Measurements from ENCODE around the gene PTH1R. TPM values are rescaled to one million over a fixed set of nuclear protein-coding genes. Genes with fewer than 3 reads are reported as not detected.

PTH1R gene
- polyA plus RNA-seq, 3 donors = not detected

DNA sequence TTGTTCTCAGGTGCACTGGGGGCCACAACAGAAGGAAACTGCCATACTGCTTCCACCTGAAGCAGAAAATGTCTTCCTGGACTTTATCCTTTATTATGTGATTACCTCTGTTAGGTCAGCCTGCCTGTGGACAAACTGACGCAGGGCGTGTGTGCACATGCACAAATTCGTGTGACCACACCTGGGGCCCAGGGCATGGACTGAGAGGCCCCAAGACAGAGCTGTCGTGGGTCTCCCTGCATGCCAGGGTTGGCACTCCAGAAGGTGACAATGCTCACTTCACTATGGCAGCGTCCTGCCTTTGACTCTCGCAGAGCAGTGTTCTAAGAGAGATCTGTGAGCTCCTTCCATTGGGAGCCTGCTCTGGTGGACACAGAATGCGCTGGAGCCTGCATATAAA is 64.6 kb downstream of the PTH1R start:
- peaks cover 79% of the 10 kb centered on the region for H4K20me1 ChIP-seq (ENCODE audit: insufficient read depth, low read length)
- no peak overlapping the region for H3K4me3 Mint-ChIP-seq
- no peak for DNase-seq
- H3K4me3 ChIP-seq (replicated peaks in 1 of 3; ENCODE audit: low read depth in 2 of 3, low read length in 3 of 3) = no peak overlapping the region
- peak overlapping the region in 2 of 7 donors; percentile 34 to 78 for H3K27ac Mint-ChIP-seq
- intact Hi-C loops (cut with micrococcal nuclease) = no loop called here
- over 99% methylated on average over 6 of the region's 7 CpGs for WGBS (ENCODE audit: insufficient coverage)
- no peaks in the 10 kb centered on the region for H3K9me3 ChIP-seq (replicated peaks in 1 of 2; ENCODE audit: control insufficient read depth in 1 of 2, insufficient read depth in 1 of 2, low read length in 2 of 2)
- H3K27ac ChIP-seq (ENCODE audit: low read depth in 1 of 2, low read length in 2 of 2) = peak overlapping the region in 1 of 2 donors; percentile 35
- H3K36me3 ChIP-seq (replicated peaks in 1 of 2; ENCODE audit: control insufficient read depth in 1 of 2, insufficient read depth in 2 of 2, low read length in 2 of 2) = peaks cover 31 to 77% of the 10 kb centered on the region in 2 donors
- H3K9ac ChIP-seq (ENCODE audit: insufficient read depth, low read length, poor library complexity, severe bottlenecking) = no peak overlapping the region
- H3K9me3 Mint-ChIP-seq = no peaks in the 10 kb centered on the region
- peaks cover 75% of the 10 kb centered on the region for H3K4me1 Mint-ChIP-seq
- H3K27me3 ChIP-seq (ENCODE audit: control insufficient read depth in 2 of 2, insufficient read depth in 2 of 2, low read length in 2 of 2) = no peaks in the 10 kb centered on the region
- H3K36me3 Mint-ChIP-seq = peaks cover 67 to 88% of the 10 kb centered on the region in 2 donors
- no peaks in the 10 kb centered on the region for H3K27me3 Mint-ChIP-seq (ENCODE audit: low read depth in 3 of 3)
- H3K4me1 ChIP-seq (ENCODE audit: control insufficient read depth in 1 of 2, insufficient read depth in 2 of 2, low read length in 2 of 2) = peaks cover 46 to 48% of the 10 kb centered on the region in 2 donors
- peaks cover 100% of the 10 kb centered on the region for H3K79me2 ChIP-seq (ENCODE audit: insufficient read depth, low read length)
- H2AFZ ChIP-seq (ENCODE audit: insufficient read depth, low read depth, low read length, poor library complexity, severe bottlenecking) = no peak overlapping the region
- H3K4me2 ChIP-seq (replicated peaks; ENCODE audit: extremely low read depth, low read length, poor library complexity, severe bottlenecking) = no peak overlapping the region
- TF ChIP-seq, protein P1, sequence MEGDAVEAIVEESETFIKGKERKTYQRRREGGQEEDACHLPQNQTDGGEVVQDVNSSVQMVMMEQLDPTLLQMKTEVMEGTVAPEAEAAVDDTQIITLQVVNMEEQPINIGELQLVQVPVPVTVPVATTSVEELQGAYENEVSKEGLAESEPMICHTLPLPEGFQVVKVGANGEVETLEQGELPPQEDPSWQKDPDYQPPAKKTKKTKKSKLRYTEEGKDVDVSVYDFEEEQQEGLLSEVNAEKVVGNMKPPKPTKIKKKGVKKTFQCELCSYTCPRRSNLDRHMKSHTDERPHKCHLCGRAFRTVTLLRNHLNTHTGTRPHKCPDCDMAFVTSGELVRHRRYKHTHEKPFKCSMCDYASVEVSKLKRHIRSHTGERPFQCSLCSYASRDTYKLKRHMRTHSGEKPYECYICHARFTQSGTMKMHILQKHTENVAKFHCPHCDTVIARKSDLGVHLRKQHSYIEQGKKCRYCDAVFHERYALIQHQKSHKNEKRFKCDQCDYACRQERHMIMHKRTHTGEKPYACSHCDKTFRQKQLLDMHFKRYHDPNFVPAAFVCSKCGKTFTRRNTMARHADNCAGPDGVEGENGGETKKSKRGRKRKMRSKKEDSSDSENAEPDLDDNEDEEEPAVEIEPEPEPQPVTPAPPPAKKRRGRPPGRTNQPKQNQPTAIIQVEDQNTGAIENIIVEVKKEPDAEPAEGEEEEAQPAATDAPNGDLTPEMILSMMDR (IDR thresholded peaks at IDR 0.05) = no peak

DNA sequence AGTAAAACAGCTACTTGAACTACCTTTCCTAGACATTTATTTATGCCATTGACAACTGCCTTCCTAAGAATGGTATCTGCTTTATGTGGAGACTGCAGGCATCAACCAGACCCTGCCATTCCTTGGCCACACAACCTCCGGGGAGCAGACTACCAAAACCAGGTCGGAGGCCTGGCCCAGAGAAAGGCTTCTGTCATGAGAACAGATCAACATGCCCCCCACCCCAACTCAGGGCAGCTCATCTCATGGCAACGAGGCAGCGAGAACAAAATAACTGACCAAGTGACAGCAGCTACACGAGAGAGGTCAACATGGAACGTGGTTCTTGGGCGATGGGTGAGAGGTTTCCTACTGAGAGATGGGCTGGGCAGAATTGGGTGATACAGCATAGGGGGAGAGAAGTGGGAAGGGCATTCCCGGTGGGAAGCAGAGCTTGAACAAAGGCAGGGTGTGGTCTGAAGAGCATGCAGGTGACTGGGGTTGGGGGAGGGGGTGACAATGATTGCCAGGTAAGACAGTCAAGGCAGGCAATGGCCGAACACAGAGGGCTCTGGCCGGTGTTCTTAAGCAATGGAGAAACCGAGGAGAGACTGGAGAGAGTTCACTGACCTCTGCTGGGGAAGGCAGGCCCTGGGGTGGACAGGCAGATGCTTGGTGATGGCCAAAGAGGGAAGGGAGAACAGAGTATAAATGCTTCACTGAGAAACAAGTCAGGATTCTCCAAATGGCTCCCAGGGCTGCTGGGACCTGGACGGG is 65.1 kb downstream of the PTH1R start:
- TF ChIP-seq, protein P1 (IDR thresholded peaks at IDR 0.05) = no peak
- H2AFZ ChIP-seq (ENCODE audit: insufficient read depth, low read depth, low read length, poor library complexity, severe bottlenecking) = no peak overlapping the region
- H3K36me3 ChIP-seq (replicated peaks in 1 of 2; ENCODE audit: control insufficient read depth in 1 of 2, insufficient read depth in 2 of 2, low read length in 2 of 2) = peaks cover 27 to 75% of the 10 kb centered on the region in 2 donors
- H4K20me1 ChIP-seq (ENCODE audit: insufficient read depth, low read length) = peaks cover 85% of the 10 kb centered on the region
- 92% methylated on average over 10 of the region's 12 CpGs for WGBS (ENCODE audit: insufficient coverage)
- peaks cover 100% of the 10 kb centered on the region for H3K79me2 ChIP-seq (ENCODE audit: insufficient read depth, low read length)
- H3K4me1 ChIP-seq (ENCODE audit: control insufficient read depth in 1 of 2, insufficient read depth in 2 of 2, low read length in 2 of 2) = peaks cover 46 to 48% of the 10 kb centered on the region in 2 donors
- no peak overlapping the region for H3K4me3 ChIP-seq (replicated peaks in 1 of 3; ENCODE audit: low read depth in 2 of 3, low read length in 3 of 3)
- H3K27me3 ChIP-seq (ENCODE audit: control insufficient read depth in 2 of 2, insufficient read depth in 2 of 2, low read length in 2 of 2) = no peaks in the 10 kb centered on the region
- Mint-ChIP-seq H3K36me3 (peaks cover 69 to 88% of the 10 kb centered on the region in 2 donors), H3K27me3 (ENCODE audit: low read depth in 3 of 3) (no peaks in the 10 kb centered on the region), H3K9me3 (no peaks in the 10 kb centered on the region), H3K4me1 (peaks cover 75% of the 10 kb centered on the region), H3K27ac (peak overlapping the region in 4 of 7 donors; percentile 6 to 78 (median 47)), H3K4me3 (no peak overlapping the region)
- intact Hi-C loops (cut with micrococcal nuclease) = no loop called here
- H3K4me2 ChIP-seq (replicated peaks; ENCODE audit: extremely low read depth, low read length, poor library complexity, severe bottlenecking) = no peak overlapping the region
- H3K9ac ChIP-seq (ENCODE audit: insufficient read depth, low read length, poor library complexity, severe bottlenecking) = no peak overlapping the region
- DNase-seq = no peak
- H3K9me3 ChIP-seq (replicated peaks in 1 of 2; ENCODE audit: control insufficient read depth in 1 of 2, insufficient read depth in 1 of 2, low read length in 2 of 2) = no peaks in the 10 kb centered on the region
- no peak overlapping the region for H3K27ac ChIP-seq (ENCODE audit: low read depth in 1 of 2, low read length in 2 of 2)
